ENCODE measurements around the gene STAMBPL1.

STAMBPL1 gene

GRCh38 chr10:88892222-88892967 lies 12.3 kb downstream of the STAMBPL1 start:
- DNase-seq (ENCODE audit: low read depth in 2 of 2), result no peak

GRCh38 chr10:88893611-88894010 lies 13.6 kb downstream of the STAMBPL1 start:
- no peak for DNase-seq (ENCODE audit: low read depth in 2 of 2)

- DNase-seq (ENCODE audit: low read depth in 2 of 2), result no peak
These were observed 15.2 kb downstream of the STAMBPL1 start for GRCh38 chr10:88895250-88895649.

- DNase-seq (ENCODE audit: low read depth in 2 of 2), result no peak
These were observed 16.4 kb downstream of the STAMBPL1 start for GRCh38 chr10:88896372-88896993.

GRCh38 chr10:88896994-88897853 lies 17.2 kb downstream of the STAMBPL1 start:
- peak in 1 of 2 donors; percentile 15 for DNase-seq (ENCODE audit: low read depth in 2 of 2)

GRCh38 chr10:88898727-88899126 lies 18.7 kb downstream of the STAMBPL1 start:
- DNase-seq (ENCODE audit: low read depth in 2 of 2), result no peak

- DNase-seq (ENCODE audit: low read depth in 2 of 2), result no peak
These were observed 19.8 kb downstream of the STAMBPL1 start for GRCh38 chr10:88899886-88900285.

DNA sequence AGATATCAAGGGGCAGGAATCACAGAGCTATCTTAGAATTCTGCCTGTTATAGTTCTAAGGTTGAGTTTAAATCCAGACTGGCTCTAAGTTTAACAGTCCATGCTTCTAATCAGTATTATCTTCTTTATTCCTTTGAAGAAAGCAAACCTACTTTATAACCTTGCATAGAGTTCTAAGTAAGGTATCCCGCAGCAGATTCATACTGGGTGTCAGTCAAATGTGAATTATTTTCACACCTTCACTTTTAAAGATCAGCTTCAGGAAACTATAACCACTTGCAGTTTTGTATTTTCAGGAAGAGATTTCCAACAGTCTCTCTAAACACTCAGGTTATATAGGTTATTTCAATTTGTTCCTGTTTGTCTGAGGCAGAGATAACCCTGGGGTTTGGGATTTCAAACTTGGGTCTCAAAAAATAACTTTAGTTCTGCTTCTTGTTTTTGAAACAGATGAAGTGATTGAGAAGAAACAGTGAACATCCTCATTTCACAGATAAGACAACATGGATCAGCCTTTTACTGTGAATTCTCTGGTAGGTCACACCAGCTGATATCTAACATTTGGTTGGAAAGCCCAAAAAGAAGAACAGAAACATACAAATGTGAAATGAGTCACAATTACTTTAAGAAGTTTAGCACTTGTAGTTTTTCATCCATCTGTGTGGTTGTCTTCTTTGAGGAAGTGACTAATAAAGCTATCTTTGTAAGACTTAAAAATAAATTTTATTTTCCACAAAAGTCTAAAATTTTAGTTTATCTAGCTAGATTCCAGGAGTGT lies 21.4 kb downstream of the STAMBPL1 start:
- DNase-seq (ENCODE audit: low read depth in 2 of 2), result no peak

- no peak for DNase-seq (ENCODE audit: low read depth in 2 of 2)
These were observed 22.1 kb downstream of the STAMBPL1 start for GRCh38 chr10:88901984-88902789.

DNA sequence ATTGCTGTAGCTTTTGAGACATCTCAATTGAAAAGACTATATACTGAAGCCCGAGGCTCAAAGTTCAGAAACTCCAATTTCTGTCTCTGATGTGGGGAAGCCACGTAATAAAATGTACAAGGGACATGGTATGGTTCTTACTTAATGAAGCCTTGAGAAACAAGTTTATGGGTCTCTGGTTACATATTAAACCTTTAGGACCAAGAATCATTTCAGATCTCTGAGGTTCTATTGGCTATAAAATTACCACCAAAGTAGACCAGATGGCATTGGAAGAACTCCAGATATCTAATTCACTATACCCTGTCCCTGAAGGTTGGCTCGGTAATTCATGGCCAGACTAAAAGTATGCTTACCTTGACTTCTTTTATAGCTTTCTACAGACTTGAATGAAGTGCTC lies 23.7 kb downstream of the STAMBPL1 start:
- no peak for DNase-seq (ENCODE audit: low read depth in 2 of 2)

GRCh38 chr10:88906921-88907320 lies 26.9 kb downstream of the STAMBPL1 start:
- no peak for DNase-seq (ENCODE audit: low read depth in 2 of 2)

- DNase-seq (ENCODE audit: low read depth in 2 of 2), result no peak
These were observed 28.1 kb downstream of the STAMBPL1 start for GRCh38 chr10:88908194-88908593.

DNA sequence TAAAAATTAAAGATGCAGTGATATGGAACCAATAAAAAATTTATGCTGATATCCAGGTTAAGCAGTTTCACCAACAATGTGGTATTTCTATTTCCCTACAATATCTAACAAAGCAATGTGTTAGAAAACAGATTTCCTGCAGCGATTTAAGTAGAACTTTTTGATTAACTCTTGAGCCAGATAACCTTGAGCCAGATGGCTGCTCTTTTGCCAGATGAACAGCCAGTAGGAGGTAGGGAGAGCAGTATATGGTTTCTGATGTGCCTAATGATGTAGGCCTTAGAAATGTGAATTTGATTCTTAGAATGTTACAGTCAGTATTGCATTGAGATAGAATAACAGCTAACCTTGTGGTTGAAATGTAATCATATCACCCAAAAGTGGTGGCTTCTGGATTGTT lies 31.1 kb downstream of the STAMBPL1 start:
- no peak for DNase-seq (ENCODE audit: low read depth in 2 of 2)

- no peak for DNase-seq (ENCODE audit: low read depth in 2 of 2)
These were observed 31.8 kb downstream of the STAMBPL1 start for GRCh38 chr10:88911851-88912250.

DNA sequence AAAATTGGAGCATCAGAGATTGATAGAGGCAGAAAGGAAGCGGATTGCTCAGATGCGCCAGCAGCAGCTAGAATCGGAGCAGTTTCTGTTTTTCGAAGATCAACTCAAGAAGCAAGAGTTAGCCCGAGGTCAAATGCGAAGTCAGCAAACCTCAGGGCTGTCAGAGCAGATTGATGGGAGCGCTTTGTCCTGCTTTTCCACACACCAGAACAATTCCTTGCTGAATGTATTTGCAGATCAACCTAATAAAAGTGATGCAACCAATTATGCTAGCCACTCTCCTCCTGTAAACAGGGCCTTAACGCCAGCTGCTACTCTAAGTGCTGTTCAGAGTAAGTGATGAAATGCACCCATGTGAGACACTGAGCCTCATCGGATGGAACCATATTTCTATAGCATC lies 33.1 kb downstream of the STAMBPL1 start:
- DNase-seq (ENCODE audit: low read depth in 2 of 2), result no peak

DNA sequence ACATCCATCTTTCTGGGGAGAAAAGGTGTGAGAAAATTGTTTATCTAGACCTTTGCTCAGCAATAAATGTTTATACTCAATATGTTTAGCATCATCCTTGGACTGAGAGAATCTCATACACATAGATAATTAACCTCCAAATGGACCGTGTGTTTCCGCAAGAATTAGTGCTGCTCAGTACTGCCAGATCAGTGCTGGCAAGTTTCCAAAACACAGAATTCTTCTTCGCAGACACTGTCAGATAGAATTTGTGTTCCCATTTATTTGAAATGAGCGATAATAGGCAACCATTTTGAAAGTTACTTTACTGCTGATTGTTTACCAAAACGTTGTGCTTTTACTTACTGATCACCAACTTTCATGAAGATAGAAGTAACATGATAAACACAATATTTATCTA lies 33.7 kb downstream of the STAMBPL1 start:
- no peak for DNase-seq (ENCODE audit: low read depth in 2 of 2)

- DNase-seq (ENCODE audit: low read depth in 2 of 2), result no peak
These were observed 35.7 kb downstream of the STAMBPL1 start for GRCh38 chr10:88915781-88916180.

GRCh38 chr10:88916231-88916630 lies 36.2 kb downstream of the STAMBPL1 start:
- DNase-seq (ENCODE audit: low read depth in 2 of 2), result no peak

GRCh38 chr10:88916986-88917385 lies 36.9 kb downstream of the STAMBPL1 start:
- no peak for DNase-seq (ENCODE audit: low read depth in 2 of 2)

DNA sequence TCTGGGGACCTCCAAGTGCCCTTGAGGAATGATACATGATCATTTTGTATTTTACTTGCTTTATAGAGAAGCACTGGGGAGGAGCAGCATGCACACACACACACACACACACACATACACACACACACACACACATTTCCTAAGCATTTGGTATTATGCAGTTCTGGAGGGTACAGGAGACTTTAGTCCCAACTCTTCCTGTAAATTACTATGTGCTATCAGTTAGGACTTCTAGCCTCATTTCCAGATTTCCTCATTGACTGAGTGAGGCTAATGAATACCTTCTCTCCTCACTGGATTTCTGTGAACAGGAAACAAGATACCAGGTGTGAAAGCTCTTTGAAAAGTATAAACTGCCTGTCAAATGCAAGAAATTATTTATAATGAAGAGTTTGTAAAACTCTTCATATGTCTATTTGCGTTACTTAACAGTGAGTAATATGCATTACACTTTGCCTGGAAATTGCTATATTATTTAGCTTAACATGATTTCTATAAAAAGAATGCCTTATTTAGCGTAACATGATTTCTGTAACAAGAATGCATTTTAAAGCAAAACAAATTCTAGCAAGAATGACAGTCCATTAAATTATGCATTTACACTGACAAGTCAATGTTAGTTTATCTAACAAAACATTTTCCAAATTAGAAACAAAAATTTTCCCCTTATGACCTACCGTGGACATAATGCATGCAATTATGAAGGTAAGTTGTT lies 38.3 kb downstream of the STAMBPL1 start:
- DNase-seq (ENCODE audit: low read depth in 2 of 2), result no peak

Data from stimulated activated CD8-positive, alpha-beta memory T cell treated with anti-CD3 and anti-CD28 coated beads, Interleukin-15, amount 100 ng/mL, for 4 hours (primary cell).